Chondrocyte (in vitro differentiated cells): Measurements from ENCODE around the gene ROBO4. TPM values are rescaled to one million over a fixed set of nuclear protein-coding genes. Genes with fewer than 3 reads are reported as not detected.

Source experiments
- DNase-seq: peaks from one replicate; pipeline ENCODE4 v3.0.0; 2021; ENCODE audit warnings: mixed read lengths, low spot score
- H3K27ac Mint-ChIP-seq: one replicate; pipeline ENCODE4 v1.8.0; 2021; ENCODE audit warnings: mild to moderate bottlenecking, moderate library complexity, mixed read lengths; ENCODE audit not compliant: unreplicated experiment
- H3K27me3 Mint-ChIP-seq: 2 replicates; pipeline ENCODE4 v1.8.0; 2021; ENCODE audit warnings: low read depth, mixed read lengths
- H3K36me3 Mint-ChIP-seq: 2 replicates; pipeline ENCODE4 v1.8.0; 2021; ENCODE audit warnings: low read depth, mixed read lengths
- H3K4me1 Mint-ChIP-seq: 2 replicates; pipeline ENCODE4 v1.8.0; 2021; ENCODE audit warnings: low read depth, mild to moderate bottlenecking, mixed read lengths
- H3K4me3 Mint-ChIP-seq: one replicate; pipeline ENCODE4 v1.8.0; 2021; ENCODE audit warnings: mild to moderate bottlenecking, moderate library complexity, mixed read lengths; ENCODE audit not compliant: unreplicated experiment
- H3K9me3 Mint-ChIP-seq: 2 replicates; pipeline ENCODE4 v1.8.0; 2021; ENCODE audit warnings: low read depth, mixed read lengths
- total RNA-seq: library from RNA; stranded (reverse); gene quantifications from 3 replicates; pipeline ENCODE4 v1.2.1, GENCODE V29; 2021
- TF ChIP-seq, protein P1 (sequence below): fragments of 200-600 bp; sonication (generic); IDR thresholded peaks from 2 replicates; pipeline ENCODE4 v1.5.0; 2021; ENCODE audit warnings: antibody characterized with exemption, mild to moderate bottlenecking, moderate library complexity

ROBO4 gene
- total RNA-seq, 1 donor from 2014 or later: not detected

DNA sequence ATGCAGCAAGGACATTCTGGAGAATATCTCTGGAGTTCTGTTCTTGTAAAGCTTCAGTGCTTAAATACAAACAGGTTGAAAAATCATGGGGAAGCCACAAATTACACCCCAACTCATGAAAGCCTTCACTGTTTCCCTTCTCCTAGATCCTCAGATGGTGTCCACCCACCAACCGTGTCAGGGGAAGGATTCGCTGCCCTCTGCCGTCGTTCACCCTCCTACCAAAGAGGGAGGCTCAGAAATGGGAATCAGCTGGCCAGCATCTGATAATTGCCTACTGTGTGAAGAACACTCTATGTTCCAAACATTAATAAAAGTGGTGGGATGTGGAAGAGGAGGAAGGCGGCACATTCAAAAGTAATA is 45.6 kb upstream of the ROBO4 start:
- H3K36me3 Mint-ChIP-seq: no peaks in the 10 kb centered on the region
- no peaks in the 10 kb centered on the region for H3K4me1 Mint-ChIP-seq
- no peak overlapping the region for H3K4me3 Mint-ChIP-seq
- H3K9me3 Mint-ChIP-seq: peaks cover 4% of the 10 kb centered on the region
- DNase-seq: no peak
- H3K27me3 Mint-ChIP-seq: no peaks in the 10 kb centered on the region
- TF ChIP-seq, protein P1, sequence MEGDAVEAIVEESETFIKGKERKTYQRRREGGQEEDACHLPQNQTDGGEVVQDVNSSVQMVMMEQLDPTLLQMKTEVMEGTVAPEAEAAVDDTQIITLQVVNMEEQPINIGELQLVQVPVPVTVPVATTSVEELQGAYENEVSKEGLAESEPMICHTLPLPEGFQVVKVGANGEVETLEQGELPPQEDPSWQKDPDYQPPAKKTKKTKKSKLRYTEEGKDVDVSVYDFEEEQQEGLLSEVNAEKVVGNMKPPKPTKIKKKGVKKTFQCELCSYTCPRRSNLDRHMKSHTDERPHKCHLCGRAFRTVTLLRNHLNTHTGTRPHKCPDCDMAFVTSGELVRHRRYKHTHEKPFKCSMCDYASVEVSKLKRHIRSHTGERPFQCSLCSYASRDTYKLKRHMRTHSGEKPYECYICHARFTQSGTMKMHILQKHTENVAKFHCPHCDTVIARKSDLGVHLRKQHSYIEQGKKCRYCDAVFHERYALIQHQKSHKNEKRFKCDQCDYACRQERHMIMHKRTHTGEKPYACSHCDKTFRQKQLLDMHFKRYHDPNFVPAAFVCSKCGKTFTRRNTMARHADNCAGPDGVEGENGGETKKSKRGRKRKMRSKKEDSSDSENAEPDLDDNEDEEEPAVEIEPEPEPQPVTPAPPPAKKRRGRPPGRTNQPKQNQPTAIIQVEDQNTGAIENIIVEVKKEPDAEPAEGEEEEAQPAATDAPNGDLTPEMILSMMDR: peak; percentile 15
- H3K27ac Mint-ChIP-seq: no peak overlapping the region

DNA sequence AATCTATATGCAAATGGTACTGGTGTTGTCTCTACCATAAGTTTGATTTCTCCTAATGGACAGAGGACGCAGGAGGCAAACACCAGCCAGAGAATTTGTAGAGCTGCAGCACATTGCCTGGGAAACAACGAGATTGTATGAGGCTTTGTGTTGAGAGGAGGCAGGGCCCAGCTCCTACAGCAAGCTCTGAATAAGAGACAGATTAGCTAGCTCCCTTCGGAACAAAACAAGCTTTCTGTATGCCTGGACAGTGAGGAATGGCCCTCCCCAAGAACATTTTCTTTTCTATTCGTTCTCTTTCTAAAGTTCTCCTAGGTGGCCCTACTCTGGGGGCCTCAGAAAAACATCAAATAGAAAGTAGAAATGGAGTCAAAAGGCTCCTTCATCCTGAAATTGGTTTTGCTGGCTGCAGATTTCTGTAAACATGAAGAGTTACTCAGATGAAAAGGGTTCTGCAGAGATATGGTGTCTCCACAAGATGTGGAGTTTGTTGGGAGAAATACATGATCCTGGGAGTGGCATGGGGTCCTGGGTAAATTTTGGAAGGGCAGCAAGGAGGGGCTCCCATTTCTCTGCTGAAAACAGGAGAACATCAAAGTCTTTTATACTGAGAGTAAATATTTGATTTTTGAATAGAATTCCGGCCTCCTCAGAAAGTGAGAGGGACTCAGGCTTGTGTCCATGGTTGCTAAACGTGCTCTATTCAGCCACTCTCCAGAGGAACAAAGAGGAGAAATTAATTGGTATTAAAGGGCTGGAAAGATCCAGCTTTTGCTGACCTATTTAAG is 45.0 kb upstream of the ROBO4 start:
- H3K27ac Mint-ChIP-seq: no peak overlapping the region
- H3K9me3 Mint-ChIP-seq: peaks cover under 1% of the 10 kb centered on the region
- DNase-seq: no peak
- no peaks in the 10 kb centered on the region for H3K4me1 Mint-ChIP-seq
- H3K36me3 Mint-ChIP-seq: no peaks in the 10 kb centered on the region
- H3K27me3 Mint-ChIP-seq: no peaks in the 10 kb centered on the region
- no peak overlapping the region for H3K4me3 Mint-ChIP-seq
- TF ChIP-seq, protein P1: no peak

DNA sequence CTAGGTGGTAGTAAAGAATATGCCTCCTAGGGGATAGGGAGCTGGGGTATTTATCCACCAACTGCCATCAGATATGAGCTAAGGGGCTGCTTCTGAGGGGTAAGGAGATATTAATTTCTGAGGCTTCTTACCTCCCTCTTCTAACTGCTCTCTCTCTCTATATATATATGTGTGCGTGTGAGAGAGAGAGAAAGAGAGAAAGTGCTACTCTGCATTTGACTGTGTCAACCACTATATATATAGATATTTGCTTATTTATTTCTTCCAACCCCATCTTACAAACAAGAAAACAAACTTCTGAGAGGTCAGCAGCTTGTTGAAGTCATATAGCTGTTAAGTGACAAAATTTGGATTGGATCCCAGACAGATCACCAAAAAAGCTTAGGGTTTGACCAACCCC is 44.0 kb upstream of the ROBO4 start:
- H3K4me3 Mint-ChIP-seq: no peak overlapping the region

DNA sequence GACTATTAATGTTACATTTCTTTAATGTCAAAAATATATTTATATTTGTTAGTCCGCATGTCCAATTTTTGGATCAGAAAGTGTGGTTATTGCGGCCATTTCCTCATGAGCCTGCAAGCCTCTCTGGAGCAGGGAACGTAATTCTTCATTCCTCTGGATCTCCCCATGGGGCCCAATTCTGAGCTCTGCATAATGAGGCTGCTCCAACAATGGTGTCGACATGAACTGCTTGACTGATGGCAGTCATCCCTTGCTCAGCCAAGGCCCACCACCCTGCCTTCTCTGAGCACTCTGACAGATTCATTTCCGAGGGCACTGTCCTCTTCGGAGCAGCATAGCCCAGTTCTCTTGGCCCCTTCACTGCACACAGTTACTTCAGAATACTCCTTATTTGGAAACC is 41.3 kb upstream of the ROBO4 start:
- DNase-seq: no peak
- H3K4me1 Mint-ChIP-seq: no peaks in the 10 kb centered on the region
- no peaks in the 10 kb centered on the region for H3K36me3 Mint-ChIP-seq

More for the DNA sequence above, 44.0 kb upstream of the ROBO4 start:
- Mint-ChIP-seq H3K27me3 (no peaks in the 10 kb centered on the region), H3K9me3 (no peaks in the 10 kb centered on the region), H3K27ac (no peak overlapping the region), H3K36me3 (no peaks in the 10 kb centered on the region), H3K4me1 (no peaks in the 10 kb centered on the region)
- TF ChIP-seq, protein P1: no peak
- DNase-seq: no peak

DNA sequence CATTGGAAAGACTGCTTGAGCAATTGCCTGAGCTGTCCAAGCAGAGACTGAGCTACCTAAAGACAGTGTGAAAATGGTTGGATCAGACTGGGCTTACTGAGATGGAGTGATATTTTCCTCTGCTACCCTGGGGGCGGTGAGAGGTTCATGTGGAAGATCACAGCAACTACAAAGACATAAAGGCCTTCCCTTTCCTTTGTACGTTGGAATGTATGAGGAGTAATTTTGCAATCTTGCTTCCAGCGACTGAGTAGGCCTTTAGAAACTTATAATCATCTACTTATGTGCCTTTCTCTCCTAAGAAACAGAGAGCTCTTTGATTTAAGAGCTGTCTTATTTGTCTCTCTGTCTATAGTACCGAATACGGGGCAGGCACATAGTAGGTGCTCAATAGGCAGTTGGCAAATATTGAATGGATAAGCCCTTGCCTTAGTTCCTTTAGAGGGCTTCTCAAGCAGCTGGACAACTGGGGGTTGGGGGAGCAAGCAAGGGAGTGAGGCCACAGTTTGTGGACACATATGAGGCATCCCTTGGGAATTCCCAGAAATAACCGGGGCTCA is 40.6 kb upstream of the ROBO4 start:
- Mint-ChIP-seq H3K27me3 (no peaks in the 10 kb centered on the region), H3K4me3 (no peak overlapping the region), H3K36me3 (no peaks in the 10 kb centered on the region), H3K4me1 (no peaks in the 10 kb centered on the region), H3K27ac (no peak overlapping the region), H3K9me3 (no peaks in the 10 kb centered on the region)
- TF ChIP-seq, protein P1: no peak
- DNase-seq: no peak

More for the DNA sequence above, 41.3 kb upstream of the ROBO4 start:
- TF ChIP-seq, protein P1: no peak
- Mint-ChIP-seq H3K27ac (no peak overlapping the region), H3K9me3 (no peaks in the 10 kb centered on the region), H3K27me3 (no peaks in the 10 kb centered on the region), H3K4me3 (no peak overlapping the region)
